NB4 (cell line): ENCODE data around the gene FLRT2.

ENCODE experiments used
- CTCF ChIP-seq: IDR thresholded peaks from one replicate; pipeline ENCODE4 v1.5.1; 2012; ENCODE audit warnings: low read depth, low read length
- MAX ChIP-seq: IDR thresholded peaks from 2 replicates; pipeline ENCODE4 v1.6.1; 2011; ENCODE audit warnings: low read depth, low read length
- MYC ChIP-seq: IDR thresholded peaks from 2 replicates; pipeline ENCODE4 v1.6.1; 2011; ENCODE audit warnings: low read depth, low read length

DNA sequence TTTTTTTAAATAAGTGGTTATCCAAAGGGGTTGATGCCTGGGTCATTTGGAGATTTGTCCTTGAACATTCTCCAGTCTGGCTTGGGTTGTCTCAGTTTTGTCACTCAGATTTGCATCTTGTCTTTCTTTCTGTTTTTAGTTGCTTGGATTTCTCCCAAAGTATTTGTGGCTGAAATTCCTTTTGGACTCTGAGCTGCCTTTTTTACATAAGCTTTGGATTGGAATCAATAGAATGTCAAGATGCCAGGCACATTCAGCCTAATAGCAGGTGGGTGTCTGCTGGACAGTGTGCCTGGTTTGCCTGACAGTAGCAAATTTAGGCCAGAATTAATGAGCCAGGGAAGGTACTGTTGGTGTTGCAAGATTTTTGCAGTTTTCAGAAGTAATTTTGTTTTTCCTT lies 50.0 kb downstream of the FLRT2 start:
- TF ChIP-seq CTCF (no peak), MAX (no peak), MYC (no peak)
